ENCODE data around the gene OR11A1. TPM values are rescaled to one million over a fixed set of nuclear protein-coding genes. Genes with fewer than 3 reads are reported as not detected.

Gene OR11A1
- total RNA-seq, 1 donor from 2014 or later = not detected

- H3K4me1 ChIP-seq (ENCODE audit: insufficient read depth, low read length) = peaks cover 12% of the 10 kb centered on the region
- Mint-ChIP-seq H3K27me3 (ENCODE audit: low read depth, unreplicated experiment) (peaks cover 4% of the 10 kb centered on the region), H3K36me3 (ENCODE audit: low read depth, unreplicated experiment) (no peaks in the 10 kb centered on the region), H3K27ac (ENCODE audit: unreplicated experiment) (no peak overlapping the region), H3K9me3 (ENCODE audit: unreplicated experiment) (peaks cover 3% of the 10 kb centered on the region), H3K4me3 (ENCODE audit: unreplicated experiment) (no peak overlapping the region), H3K4me1 (ENCODE audit: low read depth, unreplicated experiment) (peaks cover 13% of the 10 kb centered on the region)
- H3K9ac ChIP-seq (ENCODE audit: low read length) = no peak overlapping the region
- H3K4me2 ChIP-seq (ENCODE audit: low read length) = no peak overlapping the region
- no peaks in the 10 kb centered on the region for H3K27me3 ChIP-seq (ENCODE audit: insufficient read depth, low read length)
- no peak overlapping the region for H2AFZ ChIP-seq (ENCODE audit: low read depth, low read length)
- H4K20me1 ChIP-seq (ENCODE audit: insufficient read depth, low read length) = no peaks in the 10 kb centered on the region
- no peaks in the 10 kb centered on the region for H3K79me2 ChIP-seq (ENCODE audit: insufficient read depth, low read length)
- no peaks in the 10 kb centered on the region for H3K36me3 ChIP-seq (ENCODE audit: insufficient read depth, low read length)
- DNase-seq (ENCODE audit: low read depth) (no peak), FAIRE-seq (no peak)
- no peak overlapping the region for H3K27ac ChIP-seq (ENCODE audit: low read depth, low read length)
- H3K9me3 ChIP-seq (ENCODE audit: insufficient read depth, low read depth, low read length) = no peaks in the 10 kb centered on the region
- H3K4me3 ChIP-seq (ENCODE audit: insufficient read depth, low read depth, low read length) = no peak overlapping the region
- TF ChIP-seq EZH2 (IDR thresholded peaks at IDR 0.05; ENCODE audit: insufficient read depth, low read length) = no peak
- no peak for TF ChIP-seq CTCF (IDR thresholded peaks at IDR 0.05; ENCODE audit: insufficient read depth, low read depth, low read length)
Measured at GRCh38 chr6:29501106-29501505, 44.2 kb upstream of the OR11A1 start.

- Mint-ChIP-seq H3K27me3 (ENCODE audit: low read depth, unreplicated experiment) (peaks cover 4% of the 10 kb centered on the region), H3K4me1 (ENCODE audit: low read depth, unreplicated experiment) (peaks cover 13% of the 10 kb centered on the region), H3K4me3 (ENCODE audit: unreplicated experiment) (no peak overlapping the region), H3K36me3 (ENCODE audit: low read depth, unreplicated experiment) (no peaks in the 10 kb centered on the region), H3K27ac (ENCODE audit: unreplicated experiment) (no peak overlapping the region), H3K9me3 (ENCODE audit: unreplicated experiment) (peaks cover 2% of the 10 kb centered on the region)
- Histone ChIP-seq H3K4me2 (ENCODE audit: low read length) (no peak overlapping the region), H2AFZ (ENCODE audit: low read depth, low read length) (no peak overlapping the region), H3K79me2 (ENCODE audit: insufficient read depth, low read length) (no peaks in the 10 kb centered on the region), H3K27ac (ENCODE audit: low read depth, low read length) (no peak overlapping the region), H4K20me1 (ENCODE audit: insufficient read depth, low read length) (no peaks in the 10 kb centered on the region), H3K9ac (ENCODE audit: low read length) (no peak overlapping the region), H3K36me3 (ENCODE audit: insufficient read depth, low read length) (no peaks in the 10 kb centered on the region), H3K9me3 (ENCODE audit: insufficient read depth, low read depth, low read length) (no peaks in the 10 kb centered on the region), H3K27me3 (ENCODE audit: insufficient read depth, low read length) (no peaks in the 10 kb centered on the region), H3K4me3 (ENCODE audit: insufficient read depth, low read depth, low read length) (no peak overlapping the region), H3K4me1 (ENCODE audit: insufficient read depth, low read length) (peaks cover 12% of the 10 kb centered on the region)
- no peak for TF ChIP-seq CTCF (IDR thresholded peaks at IDR 0.05; ENCODE audit: insufficient read depth, low read depth, low read length)
- no peak for TF ChIP-seq EZH2 (IDR thresholded peaks at IDR 0.05; ENCODE audit: insufficient read depth, low read length)
- FAIRE-seq = no peak
- no peak for DNase-seq (ENCODE audit: low read depth)
Measured at GRCh38 chr6:29500594-29500993, 43.7 kb upstream of the OR11A1 start.

- Histone ChIP-seq H4K20me1 (ENCODE audit: insufficient read depth, low read length) (no peaks in the 10 kb centered on the region), H3K9me3 (ENCODE audit: insufficient read depth, low read depth, low read length) (no peaks in the 10 kb centered on the region), H3K27me3 (ENCODE audit: insufficient read depth, low read length) (no peaks in the 10 kb centered on the region), H3K9ac (ENCODE audit: low read length) (no peak overlapping the region), H2AFZ (ENCODE audit: low read depth, low read length) (no peak overlapping the region), H3K36me3 (ENCODE audit: insufficient read depth, low read length) (no peaks in the 10 kb centered on the region), H3K4me2 (ENCODE audit: low read length) (no peak overlapping the region), H3K27ac (ENCODE audit: low read depth, low read length) (no peak overlapping the region), H3K79me2 (ENCODE audit: insufficient read depth, low read length) (no peaks in the 10 kb centered on the region), H3K4me3 (ENCODE audit: insufficient read depth, low read depth, low read length) (no peak overlapping the region), H3K4me1 (ENCODE audit: insufficient read depth, low read length) (peaks cover 12% of the 10 kb centered on the region)
- Mint-ChIP-seq H3K27me3 (ENCODE audit: low read depth, unreplicated experiment) (peaks cover 3% of the 10 kb centered on the region), H3K27ac (ENCODE audit: unreplicated experiment) (no peak overlapping the region), H3K9me3 (ENCODE audit: unreplicated experiment) (no peaks in the 10 kb centered on the region), H3K4me3 (ENCODE audit: unreplicated experiment) (no peak overlapping the region), H3K4me1 (ENCODE audit: low read depth, unreplicated experiment) (peaks cover 16% of the 10 kb centered on the region), H3K36me3 (ENCODE audit: low read depth, unreplicated experiment) (no peaks in the 10 kb centered on the region)
- DNase-seq (ENCODE audit: low read depth) = no peak
- no peak for TF ChIP-seq CTCF (IDR thresholded peaks at IDR 0.05; ENCODE audit: insufficient read depth, low read depth, low read length)
- no peak for TF ChIP-seq EZH2 (IDR thresholded peaks at IDR 0.05; ENCODE audit: insufficient read depth, low read length)
- FAIRE-seq = no peak
Measured at GRCh38 chr6:29499704-29500103, 42.8 kb upstream of the OR11A1 start.

All from astrocyte (in vitro differentiated cells and primary cell).